ENCODE data around the gene RAF1.

RAF1 gene

GRCh38 chr3:12695916-12696315 is 32.0 kb upstream of the RAF1 start:
- in situ Hi-C loops (cut with HindIII; ENCODE audit: low pct_ligation_motif_present, low sequenced_read_pairs): no loop called here
- DNase-seq: no peak
- no peak for TF ChIP-seq CTCF (IDR thresholded peaks at IDR 0.05; ENCODE audit: low read depth, low read length, missing control alignments)
- Histone ChIP-seq H3K4me3 (ENCODE audit: low read depth, low read length) (no peak overlapping the region), H3K27ac (no peak overlapping the region), H3K36me3 (replicated peaks) (no peaks in the 10 kb centered on the region), H3K27me3 (replicated peaks) (no peaks in the 10 kb centered on the region)

- in situ Hi-C loops (cut with HindIII; ENCODE audit: low pct_ligation_motif_present, low sequenced_read_pairs): no loop called here
- Histone ChIP-seq H3K4me3 (ENCODE audit: low read depth, low read length) (no peak overlapping the region), H3K36me3 (replicated peaks) (no peaks in the 10 kb centered on the region), H3K27ac (no peak overlapping the region), H3K27me3 (replicated peaks) (no peaks in the 10 kb centered on the region)
- no peak for DNase-seq
- TF ChIP-seq CTCF (IDR thresholded peaks at IDR 0.05; ENCODE audit: low read depth, low read length, missing control alignments): no peak
Observed at GRCh38 chr3:12695112-12695511, 31.2 kb upstream of the RAF1 start.

GRCh38 chr3:12692444-12692843 is 28.5 kb upstream of the RAF1 start:
- in situ Hi-C loops (cut with HindIII; ENCODE audit: low pct_ligation_motif_present, low sequenced_read_pairs): no loop called here

GRCh38 chr3:12689997-12690711 is 26.2 kb upstream of the RAF1 start:
- no peaks in the 10 kb centered on the region for H3K36me3 ChIP-seq (replicated peaks)
- no peak overlapping the region for H3K27ac ChIP-seq
- DNase-seq: no peak
- no peak overlapping the region for H3K4me3 ChIP-seq (ENCODE audit: low read depth, low read length)
- no peaks in the 10 kb centered on the region for H3K27me3 ChIP-seq (replicated peaks)
- in situ Hi-C loops (cut with HindIII; ENCODE audit: low pct_ligation_motif_present, low sequenced_read_pairs): no loop called here
- no peak for TF ChIP-seq CTCF (IDR thresholded peaks at IDR 0.05; ENCODE audit: low read depth, low read length, missing control alignments)

More at GRCh38 chr3:12692444-12692843, 28.5 kb upstream of the RAF1 start:
- H3K4me3 ChIP-seq (ENCODE audit: low read depth, low read length): no peak overlapping the region
- DNase-seq: no peak
- no peak for TF ChIP-seq CTCF (IDR thresholded peaks at IDR 0.05; ENCODE audit: low read depth, low read length, missing control alignments)
- no peaks in the 10 kb centered on the region for H3K27me3 ChIP-seq (replicated peaks)
- H3K27ac ChIP-seq: no peak overlapping the region
- H3K36me3 ChIP-seq (replicated peaks): no peaks in the 10 kb centered on the region

- H3K36me3 ChIP-seq (replicated peaks): no peaks in the 10 kb centered on the region
- no peak overlapping the region for H3K27ac ChIP-seq
- no peaks in the 10 kb centered on the region for H3K27me3 ChIP-seq (replicated peaks)
- no peak for TF ChIP-seq CTCF (IDR thresholded peaks at IDR 0.05; ENCODE audit: low read depth, low read length, missing control alignments)
- DNase-seq: no peak
- in situ Hi-C loops (cut with HindIII; ENCODE audit: low pct_ligation_motif_present, low sequenced_read_pairs): no loop called here
- H3K4me3 ChIP-seq (ENCODE audit: low read depth, low read length): no peak overlapping the region
Observed at GRCh38 chr3:12687948-12688347, 24.0 kb upstream of the RAF1 start.

GRCh38 chr3:12686096-12686495 is 22.2 kb upstream of the RAF1 start:
- Histone ChIP-seq H3K4me3 (ENCODE audit: low read depth, low read length) (no peak overlapping the region), H3K27me3 (replicated peaks) (no peaks in the 10 kb centered on the region), H3K27ac (no peak overlapping the region), H3K36me3 (replicated peaks) (no peaks in the 10 kb centered on the region)
- no peak for DNase-seq
- no peak for TF ChIP-seq CTCF (IDR thresholded peaks at IDR 0.05; ENCODE audit: low read depth, low read length, missing control alignments)
- in situ Hi-C loops (cut with HindIII; ENCODE audit: low pct_ligation_motif_present, low sequenced_read_pairs): no loop called here

Measured in brain microvascular endothelial cell (primary cell).